Left lung (tissue), 10 donors: ENCODE data around the gene GUCA2B. TPM values are rescaled to one million over a fixed set of nuclear protein-coding genes. Genes with fewer than 3 reads are reported as not detected.

Experiments
- ATAC-seq: fragments of 200-7000 bp; cut with Tn5 transposase; one replicate; pipeline ENCODE4 v1.9.1; 2020; ENCODE audit warnings: moderate library complexity
- DNase-seq, 4 donors: peaks; one replicate each; pipeline ENCODE4 v3.0.0-alpha.2; 2013 to 2020
- H3K27ac ChIP-seq, 2 donors: fragments of 200-600 bp; sonication (generic) in 1 of 2; one replicate each; pipeline versions ENCODE4 v1.5.0 to v1.8.0; 2020 to 2021
- H3K27me3 ChIP-seq, 2 donors: fragments of 200-600 bp; sonication (generic) in 1 of 2; one replicate each; pipeline versions ENCODE4 v1.5.0 to v1.8.0; 2020 to 2021
- H3K36me3 ChIP-seq, 2 donors: fragments of 200-600 bp; sonication (generic) in 1 of 2; one replicate each; pipeline versions ENCODE4 v1.5.0 to v1.8.0; 2020 to 2021
- H3K4me1 ChIP-seq, 2 donors: fragments of 200-600 bp; one replicate each; pipeline ENCODE4 v1.8.0; 2021
- H3K4me3 ChIP-seq, 2 donors: fragments of 200-600 bp; sonication (generic) in 1 of 2; one replicate each; pipeline versions ENCODE4 v1.5.0 to v1.8.0; 2020 to 2021; ENCODE audit warnings: mild to moderate bottlenecking in 1 of 2
- H3K9me3 ChIP-seq, 2 donors: fragments of 200-600 bp; sonication (generic) in 1 of 2; one replicate each; pipeline versions ENCODE4 v1.5.0 to v1.8.0; 2020 to 2021
- CTCF ChIP-seq, 2 donors: fragments of 200-600 bp; sonication (generic) in 1 of 2; IDR thresholded peaks; one replicate each; pipeline versions ENCODE4 v1.5.0 to v1.8.0; 2021; ENCODE audit warnings: antibody characterized with exemption in 2 of 2
- intact Hi-C, 2 donors: fragments of 100-400 bp; cut with DNase I; formaldehyde crosslinking; loops; one replicate each; pipeline versions ENCODE4 v1.11.2 to v1.14.2; 2022
- polyA plus RNA-seq, 6 donors: library from polyadenylated mRNA; unstranded; fragments of 120-200 nt; gene quantifications; one replicate each; pipeline ENCODE4 v1.2.1, GENCODE V29; 2013; ENCODE audit not compliant: insufficient read length in 6 of 6
- total RNA-seq, 2 donors: library from RNA; stranded (reverse); fragmentation: NEBNext Ultra II Directional; extraction: Animal tissue kit (Norgen Biotek cat#: 25700); gene quantifications; one replicate each; pipeline ENCODE4 v1.2.1, GENCODE V29; 2021
- donor health status: DM: no; HTN: yes; CAD: no.
- donor health status: DM: no; HTN: no; CAD: no.

GUCA2B gene
- total and polyA plus RNA-seq, 8 donors: not detected

GRCh38 chr1:42144711-42145388 lies 8.4 kb upstream of the GUCA2B start:
- no peak for DNase-seq
- Histone ChIP-seq H3K27ac (no peak overlapping the region), H3K27me3 (peaks cover 0 to 27% of the 10 kb centered on the region in 2 donors), H3K4me1 (peaks cover 0 to 5% of the 10 kb centered on the region in 2 donors), H3K9me3 (no peaks in the 10 kb centered on the region), H3K36me3 (no peaks in the 10 kb centered on the region), H3K4me3 (no peak overlapping the region)
- intact Hi-C loops: no loop called here
- no peak for TF ChIP-seq CTCF (IDR thresholded peaks at IDR 0.05)
- ATAC-seq: no peak

- no peaks in the 10 kb centered on the region for H3K9me3 ChIP-seq
- H3K4me3 ChIP-seq: no peak overlapping the region
- H3K36me3 ChIP-seq: no peaks in the 10 kb centered on the region
- ATAC-seq: no peak
- DNase-seq: no peak
- H3K4me1 ChIP-seq: peaks cover 0 to 5% of the 10 kb centered on the region in 2 donors
- peaks cover 0 to 27% of the 10 kb centered on the region in 2 donors for H3K27me3 ChIP-seq
- intact Hi-C loops: no loop called here
- no peak overlapping the region for H3K27ac ChIP-seq
- TF ChIP-seq CTCF (IDR thresholded peaks at IDR 0.05): no peak
Measured at GRCh38 chr1:42145389-42145716, 7.9 kb upstream of the GUCA2B start.

GRCh38 chr1:42145764-42146625 lies 7.2 kb upstream of the GUCA2B start:
- H3K4me3 ChIP-seq: no peak overlapping the region
- DNase-seq (peak in 1 of 4 donors; percentile 78), ATAC-seq (no peak)
- H3K9me3 ChIP-seq: no peaks in the 10 kb centered on the region
- H3K4me1 ChIP-seq: peaks cover 0 to 5% of the 10 kb centered on the region in 2 donors
- H3K36me3 ChIP-seq: no peaks in the 10 kb centered on the region
- TF ChIP-seq CTCF (IDR thresholded peaks at IDR 0.05): no peak
- intact Hi-C loops: no loop called here
- peaks cover 0 to 27% of the 10 kb centered on the region in 2 donors for H3K27me3 ChIP-seq
- H3K27ac ChIP-seq: no peak overlapping the region

- ATAC-seq (peak; percentile 94), DNase-seq (peak in 2 of 4 donors; percentile 73 to 78)
- Histone ChIP-seq H3K9me3 (no peaks in the 10 kb centered on the region), H3K36me3 (no peaks in the 10 kb centered on the region), H3K4me3 (no peak overlapping the region), H3K4me1 (peaks cover 0 to 5% of the 10 kb centered on the region in 2 donors), H3K27ac (no peak overlapping the region), H3K27me3 (peaks cover 0 to 27% of the 10 kb centered on the region in 2 donors)
- intact Hi-C loops: no loop called here
- TF ChIP-seq CTCF (IDR thresholded peaks at IDR 0.05): peak; percentile 74 to 76
Measured at GRCh38 chr1:42146626-42147320, 6.4 kb upstream of the GUCA2B start.

GRCh38 chr1:42148166-42148565 lies 5.0 kb upstream of the GUCA2B start:
- no peak for ATAC-seq
- intact Hi-C loops: no loop called here

More at GRCh38 chr1:42148166-42148565, 5.0 kb upstream of the GUCA2B start:
- no peak for DNase-seq
- no peaks in the 10 kb centered on the region for H3K36me3 ChIP-seq
- H3K4me3 ChIP-seq: no peak overlapping the region
- no peak for TF ChIP-seq CTCF (IDR thresholded peaks at IDR 0.05)
- H3K27me3 ChIP-seq: peaks cover 0 to 27% of the 10 kb centered on the region in 2 donors
- peaks cover 0 to 5% of the 10 kb centered on the region in 2 donors for H3K4me1 ChIP-seq
- H3K9me3 ChIP-seq: no peaks in the 10 kb centered on the region
- no peak overlapping the region for H3K27ac ChIP-seq
